Osteocyte (in vitro differentiated cells): Measurements from ENCODE around the gene OR2AG2. TPM values are rescaled to one million over a fixed set of nuclear protein-coding genes. Genes with fewer than 3 reads are reported as not detected.

Source experiments
- DNase-seq: peaks from one replicate; pipeline ENCODE4 v3.0.0; 2021; ENCODE audit warnings: mixed read lengths; ENCODE audit not compliant: unreplicated experiment; ENCODE audit errors: extremely low spot score
- H3K27ac Mint-ChIP-seq: one replicate; pipeline ENCODE4 v1.8.0; 2021; ENCODE audit warnings: mild to moderate bottlenecking, mixed read lengths; ENCODE audit not compliant: unreplicated experiment
- H3K27me3 Mint-ChIP-seq: one replicate; pipeline ENCODE4 v1.8.0; 2021; ENCODE audit warnings: mixed read lengths; ENCODE audit not compliant: unreplicated experiment
- H3K36me3 Mint-ChIP-seq: one replicate; pipeline ENCODE4 v1.8.0; 2021; ENCODE audit warnings: mixed read lengths; ENCODE audit not compliant: unreplicated experiment
- H3K4me1 Mint-ChIP-seq: one replicate; pipeline ENCODE4 v1.8.0; 2021; ENCODE audit warnings: mixed read lengths; ENCODE audit not compliant: unreplicated experiment
- H3K4me3 Mint-ChIP-seq: one replicate; pipeline ENCODE4 v1.8.0; 2021; ENCODE audit warnings: mild to moderate bottlenecking, moderate library complexity, mixed read lengths; ENCODE audit not compliant: unreplicated experiment
- H3K9me3 Mint-ChIP-seq: one replicate; pipeline ENCODE4 v1.8.0; 2021; ENCODE audit warnings: mixed read lengths; ENCODE audit not compliant: unreplicated experiment
- long read RNA-seq: library from polyadenylated mRNA; unstranded; transcript quantifications from one replicate; pipeline ENCODE4 v2.0.0, GENCODE V29; 2021
- total RNA-seq: library from RNA; stranded (reverse); gene quantifications from 2 replicates; pipeline ENCODE4 v1.2.1, GENCODE V29; 2021
- TF ChIP-seq, protein P1 (sequence below): fragments of 200-600 bp; sonication (generic); IDR thresholded peaks from 2 replicates; pipeline ENCODE4 v1.5.0; 2021; ENCODE audit warnings: antibody characterized with exemption, mild to moderate bottlenecking, moderate library complexity

The OR2AG2 gene, protein sequence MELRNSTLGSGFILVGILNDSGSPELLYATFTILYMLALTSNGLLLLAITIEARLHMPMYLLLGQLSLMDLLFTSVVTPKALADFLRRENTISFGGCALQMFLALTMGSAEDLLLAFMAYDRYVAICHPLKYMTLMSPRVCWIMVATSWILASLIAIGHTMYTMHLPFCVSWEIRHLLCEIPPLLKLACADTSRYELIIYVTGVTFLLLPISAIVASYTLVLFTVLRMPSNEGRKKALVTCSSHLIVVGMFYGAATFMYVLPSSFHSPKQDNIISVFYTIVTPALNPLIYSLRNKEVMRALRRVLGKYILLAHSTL
- 0.08 TPM in 1 of 2 replicates, not detected in the other for total RNA-seq
- long read RNA-seq: 0 reads

DNA sequence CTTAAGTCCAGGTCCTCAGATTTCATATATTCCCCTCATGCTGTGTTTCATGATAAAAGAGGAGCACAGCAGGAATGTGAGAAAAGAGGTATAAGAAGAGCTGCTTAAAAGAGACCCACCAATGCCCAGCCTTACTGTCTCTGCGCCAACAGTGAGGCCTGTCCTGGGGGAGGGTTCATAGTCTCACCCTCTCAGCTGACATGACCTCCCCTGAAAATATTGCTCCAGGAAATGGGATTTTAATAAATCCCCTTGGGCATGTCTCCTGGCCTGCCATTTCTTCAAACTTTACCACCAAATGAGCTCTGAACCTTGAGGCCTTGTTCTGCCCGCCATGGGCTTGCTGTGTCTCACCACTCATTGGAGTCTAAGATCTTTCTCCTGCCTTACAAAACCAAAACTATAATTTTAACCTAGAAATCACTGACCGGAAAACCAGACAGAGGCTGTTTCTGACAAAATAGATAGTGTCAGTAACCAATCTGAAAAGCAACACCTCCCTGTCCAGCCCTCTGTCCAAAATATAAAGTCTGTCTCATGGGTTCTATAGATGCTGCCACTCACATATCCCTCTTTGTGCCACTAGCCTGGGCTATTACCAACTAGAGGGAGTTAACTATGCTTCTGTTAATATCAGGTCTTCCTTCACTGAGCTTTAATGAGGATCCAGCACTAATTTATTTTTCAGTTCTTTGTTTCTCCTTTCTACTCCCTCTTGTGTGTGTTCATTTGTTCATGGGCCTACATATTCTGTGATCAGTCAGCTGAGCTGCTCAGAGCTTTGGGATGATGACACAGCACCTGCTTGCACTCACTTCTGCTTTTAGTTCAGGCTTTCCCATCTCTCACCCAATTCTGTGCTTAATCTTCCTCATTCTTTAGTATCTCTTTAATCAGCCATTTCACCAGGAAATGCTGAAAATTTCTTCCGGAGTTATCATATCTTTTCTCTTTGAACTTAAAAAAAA, at the start of gene OR2AG2:
Gene OR2AG2 (minus strand): TSS at position 51 of the 968 bp plus-strand sequence. CDS start 3,019 bp downstream, outside the sequence.
- Mint-ChIP-seq H3K27me3 (peaks cover 10% of the 10 kb centered on the region), H3K4me1 (no peaks in the 10 kb centered on the region), H3K9me3 (no peaks in the 10 kb centered on the region), H3K36me3 (no peaks in the 10 kb centered on the region), H3K27ac (no peak within 1 kb of the TSS), H3K4me3 (no peak within 1 kb of the TSS)
- no peak for DNase-seq
- TF ChIP-seq, protein P1, sequence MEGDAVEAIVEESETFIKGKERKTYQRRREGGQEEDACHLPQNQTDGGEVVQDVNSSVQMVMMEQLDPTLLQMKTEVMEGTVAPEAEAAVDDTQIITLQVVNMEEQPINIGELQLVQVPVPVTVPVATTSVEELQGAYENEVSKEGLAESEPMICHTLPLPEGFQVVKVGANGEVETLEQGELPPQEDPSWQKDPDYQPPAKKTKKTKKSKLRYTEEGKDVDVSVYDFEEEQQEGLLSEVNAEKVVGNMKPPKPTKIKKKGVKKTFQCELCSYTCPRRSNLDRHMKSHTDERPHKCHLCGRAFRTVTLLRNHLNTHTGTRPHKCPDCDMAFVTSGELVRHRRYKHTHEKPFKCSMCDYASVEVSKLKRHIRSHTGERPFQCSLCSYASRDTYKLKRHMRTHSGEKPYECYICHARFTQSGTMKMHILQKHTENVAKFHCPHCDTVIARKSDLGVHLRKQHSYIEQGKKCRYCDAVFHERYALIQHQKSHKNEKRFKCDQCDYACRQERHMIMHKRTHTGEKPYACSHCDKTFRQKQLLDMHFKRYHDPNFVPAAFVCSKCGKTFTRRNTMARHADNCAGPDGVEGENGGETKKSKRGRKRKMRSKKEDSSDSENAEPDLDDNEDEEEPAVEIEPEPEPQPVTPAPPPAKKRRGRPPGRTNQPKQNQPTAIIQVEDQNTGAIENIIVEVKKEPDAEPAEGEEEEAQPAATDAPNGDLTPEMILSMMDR: no peak

DNA sequence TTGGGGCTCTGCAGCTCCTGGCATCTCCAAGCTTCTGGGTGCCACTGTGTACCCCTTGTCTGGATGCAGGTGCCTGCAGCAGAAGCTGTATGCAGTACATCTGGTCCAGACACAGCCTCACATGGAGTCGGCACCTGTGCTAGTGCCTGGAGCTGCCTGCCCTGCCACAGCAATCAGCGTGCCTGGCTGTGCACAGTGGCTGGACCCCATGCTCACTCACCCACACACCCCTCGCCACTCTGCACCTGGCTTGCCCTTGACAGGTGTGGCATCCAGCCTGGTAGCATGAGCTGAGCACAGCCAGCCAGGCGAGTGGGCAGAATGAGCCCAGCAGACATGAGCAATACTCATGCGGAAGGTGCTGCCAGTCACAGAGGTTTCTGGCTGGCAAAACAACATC, 47.2 kb upstream of the OR2AG2 start:
- H3K27me3 Mint-ChIP-seq: peaks cover 8% of the 10 kb centered on the region
- H3K9me3 Mint-ChIP-seq: peaks cover 9% of the 10 kb centered on the region
- H3K4me1 Mint-ChIP-seq: no peaks in the 10 kb centered on the region
- peaks cover 2% of the 10 kb centered on the region for H3K36me3 Mint-ChIP-seq
- TF ChIP-seq, protein P1: no peak
- no peak for DNase-seq
- no peak overlapping the region for H3K4me3 Mint-ChIP-seq
- no peak overlapping the region for H3K27ac Mint-ChIP-seq

DNA sequence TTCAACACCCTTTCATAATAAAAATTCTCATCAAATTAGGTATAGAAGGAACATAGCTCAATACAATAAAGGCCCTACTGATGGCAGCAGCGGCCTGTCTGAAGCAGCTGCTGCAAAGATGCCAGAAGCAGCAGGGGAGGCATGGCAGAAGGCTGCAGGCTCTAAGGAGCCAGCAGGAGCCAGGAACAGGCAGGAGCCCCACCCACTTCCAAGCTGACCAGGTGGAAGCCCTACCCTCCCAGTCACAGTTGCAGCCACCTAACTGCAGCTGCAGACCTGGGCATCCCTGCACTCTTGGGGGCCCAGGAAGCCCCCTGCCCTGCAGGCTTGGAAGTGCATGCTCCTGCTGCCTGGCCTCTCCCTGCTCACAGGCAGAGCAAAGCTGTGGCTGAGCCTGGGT, 45.9 kb upstream of the OR2AG2 start:
- peaks cover 2% of the 10 kb centered on the region for H3K36me3 Mint-ChIP-seq
- no peak overlapping the region for H3K27ac Mint-ChIP-seq
- peaks cover 8% of the 10 kb centered on the region for H3K27me3 Mint-ChIP-seq
- TF ChIP-seq, protein P1: no peak
- DNase-seq: no peak
- no peaks in the 10 kb centered on the region for H3K4me1 Mint-ChIP-seq
- no peak overlapping the region for H3K4me3 Mint-ChIP-seq
- H3K9me3 Mint-ChIP-seq: peaks cover 9% of the 10 kb centered on the region

DNA sequence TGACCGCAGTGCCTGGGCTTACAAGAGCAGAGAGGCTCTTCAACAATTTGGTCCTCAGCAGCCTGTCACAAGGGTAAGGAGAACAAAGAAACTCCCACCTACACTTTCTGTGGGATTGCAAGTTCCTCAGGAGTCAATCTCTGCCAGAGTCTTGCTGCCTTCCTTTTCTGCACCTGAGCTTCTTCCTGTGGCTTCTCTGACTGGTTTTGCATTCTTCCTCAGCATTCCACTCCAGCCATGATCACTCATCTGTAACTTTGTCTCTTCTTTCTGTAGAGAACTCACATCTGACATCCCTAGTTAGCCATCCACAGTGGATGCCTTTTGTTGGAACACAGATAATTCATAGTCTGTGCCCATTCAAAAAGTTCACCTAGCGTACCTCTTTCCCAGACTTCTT, 41.9 kb upstream of the OR2AG2 start:
- no peaks in the 10 kb centered on the region for H3K36me3 Mint-ChIP-seq
- DNase-seq: no peak
- no peaks in the 10 kb centered on the region for H3K9me3 Mint-ChIP-seq
- no peak overlapping the region for H3K4me3 Mint-ChIP-seq
- no peak overlapping the region for H3K27ac Mint-ChIP-seq
- H3K27me3 Mint-ChIP-seq: peaks cover 6% of the 10 kb centered on the region
- TF ChIP-seq, protein P1: no peak
- no peaks in the 10 kb centered on the region for H3K4me1 Mint-ChIP-seq
